Measurements from ENCODE around the gene RFX8. TPM values are rescaled to one million over a fixed set of nuclear protein-coding genes. Genes with fewer than 3 reads are reported as not detected.

RFX8 gene
- total and polyA plus RNA-seq, 2 donors (not counting 3 experiments of a cell fraction or from before 2014, with no cell fraction given): 0.21 to 1.00 TPM

DNA sequence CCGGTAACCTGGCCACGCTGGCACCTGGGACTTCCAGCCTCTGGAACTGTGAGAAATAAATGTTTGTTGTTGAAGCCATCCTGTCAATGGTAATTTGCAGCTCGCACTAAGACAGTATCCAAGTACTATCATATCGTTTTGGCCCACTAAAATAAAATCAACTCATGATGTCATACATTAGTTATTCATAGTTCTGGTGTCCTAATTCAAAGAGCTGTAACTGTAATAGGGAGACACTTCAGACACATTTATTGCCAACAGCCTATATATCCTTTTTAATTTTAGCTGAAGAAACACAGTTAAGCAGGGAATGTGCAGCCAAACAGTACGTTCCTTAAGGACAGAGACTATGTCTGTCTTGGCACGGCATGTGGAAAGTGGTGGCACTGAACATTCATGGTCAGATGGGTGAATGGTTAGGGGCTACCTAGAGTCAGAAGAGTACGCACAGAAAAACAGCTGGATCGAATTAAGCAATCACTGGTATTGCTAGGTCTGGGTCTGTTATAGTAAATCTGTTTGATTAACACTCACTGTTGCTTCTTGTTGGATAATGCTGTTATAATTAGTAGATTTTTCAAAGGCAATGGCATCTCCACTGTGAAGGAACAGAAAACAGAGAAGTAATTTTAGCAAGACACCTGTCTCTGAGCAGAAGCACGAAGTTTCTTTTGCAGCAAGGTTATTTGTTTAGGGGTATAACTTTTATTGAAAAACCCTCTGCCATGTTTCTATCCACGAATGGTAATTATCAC, 46.3 kb downstream of the RFX8 start:
- TF ChIP-seq GATA2 (IDR thresholded peaks at IDR 0.05; ENCODE audit: insufficient read depth, insufficient read length, low read depth, low read length) (no peak), FOS (IDR thresholded peaks at IDR 0.05; ENCODE audit: borderline replicate concordance, insufficient read depth, low read length) (no peak), EZH2 (IDR thresholded peaks at IDR 0.05; ENCODE audit: borderline replicate concordance, low read depth, low read length, severe bottlenecking) (no peak), JUN (IDR thresholded peaks at IDR 0.05; ENCODE audit: borderline replicate concordance, insufficient read depth, insufficient read length, low read depth) (no peak), POLR2AphosphoS5 (IDR thresholded peaks at IDR 0.05; ENCODE audit: insufficient read depth, low read depth, low read length) (no peak), MYC (IDR thresholded peaks at IDR 0.05; ENCODE audit: low read depth, low read length) (no peak), POLR2A (IDR thresholded peaks at IDR 0.05; ENCODE audit: low read depth, low read length) (no peak)
- TF ChIP-seq, protein P1, sequence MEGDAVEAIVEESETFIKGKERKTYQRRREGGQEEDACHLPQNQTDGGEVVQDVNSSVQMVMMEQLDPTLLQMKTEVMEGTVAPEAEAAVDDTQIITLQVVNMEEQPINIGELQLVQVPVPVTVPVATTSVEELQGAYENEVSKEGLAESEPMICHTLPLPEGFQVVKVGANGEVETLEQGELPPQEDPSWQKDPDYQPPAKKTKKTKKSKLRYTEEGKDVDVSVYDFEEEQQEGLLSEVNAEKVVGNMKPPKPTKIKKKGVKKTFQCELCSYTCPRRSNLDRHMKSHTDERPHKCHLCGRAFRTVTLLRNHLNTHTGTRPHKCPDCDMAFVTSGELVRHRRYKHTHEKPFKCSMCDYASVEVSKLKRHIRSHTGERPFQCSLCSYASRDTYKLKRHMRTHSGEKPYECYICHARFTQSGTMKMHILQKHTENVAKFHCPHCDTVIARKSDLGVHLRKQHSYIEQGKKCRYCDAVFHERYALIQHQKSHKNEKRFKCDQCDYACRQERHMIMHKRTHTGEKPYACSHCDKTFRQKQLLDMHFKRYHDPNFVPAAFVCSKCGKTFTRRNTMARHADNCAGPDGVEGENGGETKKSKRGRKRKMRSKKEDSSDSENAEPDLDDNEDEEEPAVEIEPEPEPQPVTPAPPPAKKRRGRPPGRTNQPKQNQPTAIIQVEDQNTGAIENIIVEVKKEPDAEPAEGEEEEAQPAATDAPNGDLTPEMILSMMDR (IDR thresholded peaks at IDR 0.05; ENCODE audit: extremely low read depth in 1 of 2, insufficient read depth in 1 of 2, low read depth in 1 of 2, low read length in 2 of 2): no peak
- TF ChIP-seq, protein P2, sequence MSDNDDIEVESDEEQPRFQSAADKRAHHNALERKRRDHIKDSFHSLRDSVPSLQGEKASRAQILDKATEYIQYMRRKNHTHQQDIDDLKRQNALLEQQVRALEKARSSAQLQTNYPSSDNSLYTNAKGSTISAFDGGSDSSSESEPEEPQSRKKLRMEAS (IDR thresholded peaks at IDR 0.05; ENCODE audit: insufficient read depth, insufficient read length): no peak
- Histone ChIP-seq H3K27ac (ENCODE audit: insufficient read depth, low read depth, low read length) (no peak overlapping the region), H3K79me2 (ENCODE audit: control insufficient read depth, insufficient read depth, low read length) (no peaks in the 10 kb centered on the region), H2AFZ (ENCODE audit: low read depth, low read length) (no peak overlapping the region), H3K9ac (replicated peaks; ENCODE audit: extremely low read depth, insufficient read depth, low read length) (no peak overlapping the region), H3K9me1 (replicated peaks; ENCODE audit: control insufficient read depth, extremely low read depth, insufficient read depth, low read length) (no peaks in the 10 kb centered on the region), H4K20me1 (replicated peaks; ENCODE audit: control insufficient read depth, extremely low read depth, insufficient read depth, low read length) (no peaks in the 10 kb centered on the region), H3K9me3 (replicated peaks; ENCODE audit: control insufficient read depth, insufficient read depth, low read length) (no peaks in the 10 kb centered on the region), H3K36me3 (ENCODE audit: control insufficient read depth in 2 of 2, extremely low read depth in 1 of 2, insufficient read depth in 2 of 2, low read length in 2 of 2) (no peaks in the 10 kb centered on the region), H3K4me3 (replicated peaks in 1 of 3; ENCODE audit: insufficient read depth in 1 of 3, low read depth in 1 of 3, low read length in 3 of 3) (no peak overlapping the region), H3K27me3 (ENCODE audit: control insufficient read depth in 2 of 2, insufficient read depth in 2 of 2, low read length in 2 of 2) (no peaks in the 10 kb centered on the region), H3K4me2 (ENCODE audit: insufficient read depth, low read length) (no peak overlapping the region), H3K4me1 (ENCODE audit: control insufficient read depth, extremely low read depth, insufficient read depth, low read length) (no peaks in the 10 kb centered on the region)
- DNase-seq (ENCODE audit: low read depth, low spot score) (no peak), FAIRE-seq (peak; percentile 12)
- intact Hi-C loops (cut with micrococcal nuclease): no loop called here
- POLR2A ChIA-PET: no interaction called here
- BruUV-seq (replicated peaks): no TSS peak
- dilution Hi-C loops (cut with MboI; ENCODE audit: extremely low pct_ligation_motif_present, low sequenced_read_pairs): no loop called here
- CTCF ChIA-PET: interaction anchor here (0.8 to 1.7 kb wide), 2 partner anchors 403 kb away, joined by 3 read pairs; no protein-coding TSS in a partner anchor

Measured in endothelial cell of umbilical vein (primary cell).